Measurements from ENCODE around the gene CST8.

The CST8 gene

DNA sequence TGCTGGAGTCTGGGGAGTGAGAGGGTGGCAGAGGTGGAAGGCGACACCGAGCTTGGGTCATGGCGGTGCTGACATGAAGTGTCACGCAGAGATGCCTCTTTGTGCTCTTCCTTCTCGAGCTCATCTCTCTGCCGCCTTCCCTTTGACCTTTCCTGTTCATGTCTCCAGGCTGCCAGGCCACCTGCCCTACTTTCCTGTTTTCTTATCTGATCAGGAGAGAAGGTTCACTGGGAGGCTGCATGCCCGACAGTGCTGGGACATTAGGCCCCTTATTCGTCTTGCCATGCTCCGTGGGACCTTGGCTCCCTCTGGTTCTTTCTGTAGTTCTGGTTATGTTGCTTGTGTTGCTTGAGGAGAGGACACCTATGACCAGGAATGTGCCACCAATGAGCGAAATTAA lies 33.2 kb downstream of the CST8 start:
- no peak for ATAC-seq

GRCh38 chr20:23526850-23527249 lies 35.9 kb downstream of the CST8 start:
- no peak for ATAC-seq

DNA sequence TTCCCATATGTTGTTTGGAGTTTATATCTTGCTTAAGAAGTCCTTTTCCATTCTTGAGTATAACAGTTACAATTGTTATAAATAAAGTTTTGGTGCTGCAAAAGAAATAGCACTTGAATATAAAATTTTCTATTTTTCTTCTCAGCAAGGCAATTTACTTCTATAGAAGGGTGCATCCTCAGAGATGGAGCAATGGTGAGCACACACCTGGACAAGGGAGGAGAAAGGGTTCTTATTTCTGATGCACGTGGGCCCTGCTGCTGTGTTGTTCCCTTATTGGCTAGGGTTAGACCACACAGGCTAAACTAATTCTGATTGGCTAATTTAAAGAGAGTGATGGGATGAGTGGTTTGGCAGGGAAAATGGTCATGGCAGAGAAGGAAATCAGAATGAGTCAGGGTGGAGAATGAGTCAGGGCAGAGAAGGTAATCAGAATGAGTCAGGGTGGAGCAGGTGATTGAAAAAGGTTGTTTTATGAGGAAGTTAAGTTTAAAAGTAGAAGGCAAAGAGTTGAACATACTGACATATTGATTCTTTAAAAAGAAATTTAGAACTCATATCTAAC lies 38.0 kb downstream of the CST8 start:
- no peak for ATAC-seq

DNA sequence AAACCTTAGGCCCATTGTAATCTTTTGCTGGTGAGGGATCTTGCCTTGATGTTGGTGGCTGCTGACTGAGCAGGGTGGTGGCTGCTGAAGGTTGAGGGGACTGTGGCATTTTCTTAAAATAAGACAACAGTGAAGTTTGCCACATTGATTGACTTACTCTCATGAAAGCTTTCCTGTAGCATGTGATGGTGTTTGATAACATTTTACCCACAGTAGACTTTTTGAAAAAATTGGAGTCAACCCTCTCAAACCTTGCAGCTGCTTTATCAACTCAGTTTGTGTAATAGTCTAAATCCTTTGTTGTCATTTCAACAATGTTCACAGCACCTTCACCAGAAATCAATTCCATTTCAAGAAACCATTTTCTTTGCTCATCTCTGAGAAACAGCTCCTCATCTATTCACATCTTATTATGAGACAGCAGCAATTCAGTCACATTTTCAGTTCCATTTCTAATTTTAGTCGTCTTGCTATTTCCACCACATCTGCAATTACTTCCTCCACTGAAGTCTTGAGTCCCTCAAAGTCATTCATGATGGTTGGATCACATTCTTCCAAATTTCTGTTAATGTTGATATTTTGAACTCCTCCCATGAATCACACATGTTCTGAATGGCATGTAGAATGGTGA lies 40.1 kb downstream of the CST8 start:
- ATAC-seq, result no peak

DNA sequence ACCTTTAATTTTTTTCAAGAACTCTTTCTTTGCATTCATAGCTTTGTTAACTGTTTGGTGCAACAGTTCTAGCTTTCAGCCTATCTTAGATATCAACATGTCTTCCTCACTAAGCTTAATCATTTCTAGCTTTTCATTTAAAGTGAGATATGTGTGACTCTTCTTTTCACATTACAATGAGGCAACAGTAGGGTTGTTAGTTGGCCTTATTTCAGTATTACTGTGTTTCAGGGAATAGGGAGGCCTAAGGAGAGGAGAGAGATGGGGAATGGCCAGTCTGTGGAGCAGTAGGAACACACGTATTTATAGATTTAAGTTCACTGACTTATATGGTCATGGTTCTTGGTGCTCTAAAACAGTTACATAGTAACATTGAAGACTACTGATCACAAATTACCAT lies 41.6 kb downstream of the CST8 start:
- no peak for ATAC-seq

DNA sequence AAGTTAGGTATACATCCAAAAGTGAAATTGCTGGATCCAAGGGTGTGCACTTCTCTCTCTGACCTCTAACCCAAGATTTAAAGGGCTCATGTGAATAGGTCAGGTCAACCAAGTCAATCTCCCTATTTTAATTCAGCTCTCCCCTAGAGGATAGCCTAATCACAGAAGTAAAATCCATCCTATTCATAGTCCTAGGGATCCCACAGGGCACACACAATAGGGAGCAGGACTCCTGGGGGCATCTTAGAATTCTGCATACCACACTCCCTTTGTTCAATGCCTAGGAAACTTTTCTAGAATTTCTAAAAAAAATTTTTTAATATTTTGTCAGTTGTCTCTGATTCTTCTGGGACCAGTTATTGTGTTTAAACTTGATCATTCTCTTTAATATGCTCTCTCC lies 42.2 kb downstream of the CST8 start:
- no peak for ATAC-seq

- no peak for ATAC-seq
These were observed 44.1 kb downstream of the CST8 start for GRCh38 chr20:23534801-23535593.

GRCh38 chr20:23536328-23536974 lies 45.5 kb downstream of the CST8 start:
- ATAC-seq, result no peak

- ATAC-seq, result no peak
These were observed 46.1 kb downstream of the CST8 start for GRCh38 chr20:23537030-23537429.

- ATAC-seq, result no peak
These were observed 49.7 kb downstream of the CST8 start for GRCh38 chr20:23540624-23541023.

DNA sequence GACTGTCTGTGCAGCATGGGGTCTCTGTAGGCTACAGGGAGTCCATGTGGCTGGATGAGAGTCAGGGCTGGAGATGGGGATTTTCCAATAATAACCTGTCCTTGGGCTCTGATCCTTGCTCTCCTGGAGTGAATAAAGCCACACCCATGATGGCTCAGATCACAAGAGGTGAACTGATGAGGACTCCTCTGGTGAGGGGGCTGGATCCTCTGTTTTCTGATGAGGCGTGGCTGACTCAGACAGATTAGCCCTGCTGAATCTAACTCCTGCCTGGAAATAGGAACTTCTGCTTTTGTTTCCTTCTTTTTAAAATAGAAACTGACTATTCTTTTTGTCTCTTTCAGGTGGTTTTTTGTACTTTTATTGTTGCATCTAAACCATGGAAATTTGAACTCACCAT lies 50.4 kb downstream of the CST8 start:
- no peak for ATAC-seq

GRCh38 chr20:23541776-23542175 lies 50.9 kb downstream of the CST8 start:
- no peak for ATAC-seq

GRCh38 chr20:23542801-23543200 lies 51.9 kb downstream of the CST8 start:
- no peak for ATAC-seq

DNA sequence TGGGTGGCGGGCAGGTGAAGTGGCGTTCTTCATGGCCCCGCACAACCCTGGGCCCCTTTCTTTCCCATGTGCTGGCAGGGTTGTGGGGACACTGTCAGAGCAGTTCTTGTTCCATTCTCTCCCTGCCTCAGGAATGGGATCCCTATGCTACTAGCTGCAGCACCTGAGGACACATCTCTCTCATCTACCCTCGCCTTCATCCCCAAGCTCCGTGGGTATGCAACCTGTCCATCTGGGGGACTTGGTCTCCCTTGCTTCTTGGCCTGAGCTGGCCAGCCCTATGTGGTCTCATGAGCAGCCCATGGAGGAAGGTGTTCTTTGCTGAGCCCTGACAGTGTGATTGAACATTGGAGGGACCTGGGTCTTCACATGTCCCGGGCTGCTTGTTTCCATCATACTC lies 53.2 kb downstream of the CST8 start:
- no peak for ATAC-seq

Data from activated CD4-positive, CD25-positive, alpha-beta regulatory T cell treated with anti-CD3 and anti-CD28 coated beads, Interleukin-2, amount 50 U/mL, for 24 hours (primary cell).